Skin epidermis (tissue), 12 donors: ENCODE data around the gene RUNX1.

ENCODE experiments used
- H3K27ac ChIP-seq, 21 experiments: fragments of 200-600 bp; sonication (generic) in 11 of 21; one replicate each; pipeline ENCODE4 v1.5.0; 2020; ENCODE audit warnings: mild to moderate bottlenecking in 3 of 21, inconsistent platforms in 2 of 21, moderate library complexity in 2 of 21
- H3K4me3 ChIP-seq, 7 experiments: fragments of 200-600 bp; sonication (generic) in 2 of 7; one replicate each; pipeline ENCODE4 v1.5.0; 2020; ENCODE audit warnings: inconsistent platforms in 2 of 7, mild to moderate bottlenecking in 2 of 7, moderate library complexity in 1 of 7

The RUNX1 gene

GRCh38 chr21:34835526-34835925 lies 213.6 kb downstream of the RUNX1 start:
- H3K27ac ChIP-seq, result peak overlapping the region in 20 of 21 experiments; percentile 2 to 81 (median 67)
- no peak overlapping the region for H3K4me3 ChIP-seq

- H3K27ac ChIP-seq, result peak overlapping the region in 20 of 21 experiments; percentile 2 to 81 (median 67)
- H3K4me3 ChIP-seq, result no peak overlapping the region
Measured at GRCh38 chr21:34834852-34835501, 214.1 kb downstream of the RUNX1 start.

DNA sequence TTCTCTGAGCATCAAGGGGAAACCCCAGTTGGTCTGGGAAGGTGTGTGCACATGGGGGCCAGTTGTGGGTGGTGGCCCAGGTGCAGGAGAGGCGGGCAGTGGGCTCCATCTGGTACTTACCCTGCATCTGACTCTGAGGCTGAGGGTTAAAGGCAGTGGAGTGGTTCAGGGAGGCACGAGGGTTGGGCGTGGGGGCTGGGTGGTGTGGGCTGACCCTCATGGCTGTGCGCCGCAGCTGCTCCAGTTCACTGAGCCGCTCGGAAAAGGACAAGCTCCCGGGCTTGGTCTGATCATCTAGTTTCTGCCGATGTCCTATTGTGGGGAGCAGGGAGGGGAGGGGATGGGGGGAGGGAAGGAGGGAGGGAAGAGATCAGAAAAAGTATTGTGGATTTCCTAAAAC lies 214.8 kb downstream of the RUNX1 start:
- Histone ChIP-seq H3K4me3 (no peak overlapping the region), H3K27ac (peak overlapping the region in 12 of 21 experiments; percentile 36 to 81 (median 71))

- no peak overlapping the region for H3K4me3 ChIP-seq
- H3K27ac ChIP-seq, result no peak overlapping the region
Measured at GRCh38 chr21:34833465-34833864, 215.6 kb downstream of the RUNX1 start.

- Histone ChIP-seq H3K27ac (no peak overlapping the region), H3K4me3 (no peak overlapping the region)
Measured at GRCh38 chr21:34830386-34831170, 218.5 kb downstream of the RUNX1 start.

DNA sequence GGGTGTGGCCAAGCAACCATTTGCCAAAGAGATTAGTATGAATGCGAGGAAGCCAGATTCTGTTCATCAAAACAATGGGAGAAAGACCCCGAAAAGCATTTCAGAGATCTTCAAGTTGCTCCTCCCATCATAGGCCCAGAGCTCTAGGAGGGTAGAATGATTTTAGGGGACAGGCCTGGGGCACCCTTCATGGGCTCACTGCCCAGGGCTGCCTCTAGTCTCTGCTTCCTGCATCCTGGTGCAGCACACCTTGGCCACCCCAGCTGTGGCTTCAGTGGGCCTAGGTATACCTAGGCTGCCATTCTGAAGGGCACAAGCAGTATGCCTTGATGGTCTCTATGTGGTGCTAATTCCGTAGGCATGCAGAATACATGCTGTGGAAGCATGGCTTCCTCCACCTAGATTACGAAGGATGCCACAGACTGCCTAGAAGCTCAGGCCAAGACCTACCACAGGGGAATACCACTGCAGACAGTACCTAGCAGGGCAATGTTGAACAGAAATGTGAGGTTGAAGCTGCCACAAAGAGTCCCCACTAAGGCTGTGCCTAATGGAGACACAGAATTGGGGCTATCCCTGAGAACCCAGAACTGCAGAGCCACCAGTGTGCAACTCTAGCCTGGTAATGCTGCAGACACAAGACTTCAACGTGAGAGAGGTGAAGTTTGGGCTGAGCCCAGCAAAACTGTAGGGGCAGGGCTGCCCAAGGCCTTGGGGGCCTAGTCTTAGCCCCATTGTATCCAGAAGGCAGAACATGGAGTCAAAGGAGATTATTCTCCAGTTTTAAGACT lies 221.5 kb downstream of the RUNX1 start:
- no peak overlapping the region for H3K4me3 ChIP-seq
- H3K27ac ChIP-seq, result peak overlapping the region in 3 of 21 experiments; percentile 0 to 34 (median 2)

GRCh38 chr21:34826836-34827235 lies 222.3 kb downstream of the RUNX1 start:
- Histone ChIP-seq H3K27ac (peak overlapping the region in 2 of 21 experiments; percentile 2 to 6), H3K4me3 (no peak overlapping the region)

DNA sequence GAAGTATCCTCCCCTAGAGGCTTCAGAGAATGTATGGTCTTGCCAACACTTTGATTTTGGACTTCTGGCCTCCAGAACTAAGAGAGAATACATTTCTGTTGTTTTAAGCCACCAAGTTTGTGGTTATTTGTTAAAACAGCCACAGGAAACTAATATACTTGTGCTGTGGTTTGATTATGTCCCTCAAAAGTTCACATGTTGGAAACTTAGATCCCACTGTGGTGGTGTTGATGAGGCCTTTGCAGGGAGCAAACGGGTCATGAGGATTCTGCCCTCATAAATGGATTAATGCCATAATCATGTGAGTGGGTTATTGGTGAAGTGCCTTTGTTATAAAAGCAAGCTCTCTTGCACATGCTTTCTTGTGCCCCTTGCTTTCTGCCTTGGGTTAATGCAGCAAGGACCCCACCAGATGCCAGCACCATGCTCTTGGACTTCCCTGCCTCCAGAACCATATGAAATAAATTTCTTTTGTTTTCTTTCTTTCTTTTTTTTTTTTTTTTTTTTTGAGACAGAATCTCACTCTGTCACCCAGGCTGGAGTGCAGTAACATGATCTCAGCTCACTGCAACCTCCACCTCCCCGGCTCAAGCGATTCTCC lies 223.1 kb downstream of the RUNX1 start:
- H3K27ac ChIP-seq, result peak overlapping the region in 1 of 21 experiments; percentile 25

DNA sequence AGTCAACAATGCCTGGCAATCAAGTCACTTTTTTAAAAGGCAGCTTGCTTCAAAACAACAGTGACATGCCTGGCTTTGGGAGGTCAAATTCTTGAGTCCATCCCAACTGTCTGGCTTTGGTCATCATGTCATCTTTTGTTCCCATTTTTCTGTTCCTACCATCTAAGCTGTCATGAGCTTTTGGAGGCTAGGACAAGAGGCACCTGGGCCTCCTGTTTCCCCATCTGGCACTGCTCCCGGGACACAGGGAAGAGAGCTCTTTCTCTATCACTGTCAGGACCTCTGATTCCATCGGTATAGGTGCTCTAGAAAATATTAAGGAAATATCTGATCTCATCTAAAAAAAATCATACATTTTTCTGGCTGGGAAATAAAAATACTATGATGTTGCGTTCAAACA lies 224.0 kb downstream of the RUNX1 start:
- peak overlapping the region in 1 of 21 experiments; percentile 28 for H3K27ac ChIP-seq
- H3K4me3 ChIP-seq, result no peak overlapping the region

More for the DNA sequence above, 223.1 kb downstream of the RUNX1 start:
- H3K4me3 ChIP-seq, result no peak overlapping the region

- H3K27ac ChIP-seq, result peak overlapping the region in 2 of 21 experiments; percentile 19 to 28
- no peak overlapping the region for H3K4me3 ChIP-seq
Measured at GRCh38 chr21:34824314-34824713, 224.8 kb downstream of the RUNX1 start.

- no peak overlapping the region for H3K27ac ChIP-seq
- no peak overlapping the region for H3K4me3 ChIP-seq
Measured at GRCh38 chr21:34822942-34823341, 226.2 kb downstream of the RUNX1 start.

DNA sequence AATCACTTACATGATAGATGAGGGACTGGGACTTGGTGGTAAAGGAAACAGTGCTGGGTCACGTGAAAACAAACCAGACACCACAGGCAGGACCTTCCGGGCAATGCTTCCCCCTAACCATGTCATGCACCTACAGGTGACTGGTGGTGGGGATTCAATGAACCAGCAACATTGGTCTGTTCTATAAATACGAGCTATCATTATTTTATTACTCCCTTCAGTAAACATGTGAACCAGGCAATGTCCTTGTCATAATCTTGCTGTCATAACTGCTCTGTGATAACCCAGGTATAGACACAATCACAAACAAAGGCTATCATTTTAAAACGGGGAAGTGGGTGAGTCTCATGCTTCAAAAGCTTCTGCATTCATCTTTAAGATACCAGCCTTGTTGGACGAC lies 226.9 kb downstream of the RUNX1 start:
- Histone ChIP-seq H3K27ac (no peak overlapping the region), H3K4me3 (no peak overlapping the region)

DNA sequence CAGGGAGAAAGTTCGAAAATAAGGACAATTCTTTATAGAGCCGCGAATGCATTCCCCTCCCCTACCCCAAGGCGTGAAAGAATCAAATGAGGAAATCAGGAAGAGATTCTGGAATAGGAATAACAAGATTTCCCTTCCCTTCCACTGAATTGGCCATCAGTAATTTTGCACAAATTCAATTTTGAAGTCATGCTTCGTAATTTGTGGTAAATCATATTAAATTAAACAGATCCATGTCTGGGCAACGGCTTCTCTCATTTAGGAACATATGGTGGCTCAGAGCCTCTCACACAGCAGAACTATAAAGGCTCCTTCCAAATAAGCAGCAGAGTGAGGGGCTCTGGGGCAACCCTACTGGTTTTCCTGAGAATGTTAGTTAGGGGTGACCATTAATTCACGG lies 227.4 kb downstream of the RUNX1 start:
- H3K4me3 ChIP-seq, result no peak overlapping the region
- H3K27ac ChIP-seq, result no peak overlapping the region

- Histone ChIP-seq H3K4me3 (no peak overlapping the region), H3K27ac (peak overlapping the region in 4 of 21 experiments; percentile 5 to 49 (median 34))
Measured at GRCh38 chr21:34820051-34820450, 229.1 kb downstream of the RUNX1 start.

- Histone ChIP-seq H3K4me3 (no peak overlapping the region), H3K27ac (peak overlapping the region in 9 of 21 experiments; percentile 5 to 49 (median 34))
Measured at GRCh38 chr21:34819357-34819999, 229.6 kb downstream of the RUNX1 start.

DNA sequence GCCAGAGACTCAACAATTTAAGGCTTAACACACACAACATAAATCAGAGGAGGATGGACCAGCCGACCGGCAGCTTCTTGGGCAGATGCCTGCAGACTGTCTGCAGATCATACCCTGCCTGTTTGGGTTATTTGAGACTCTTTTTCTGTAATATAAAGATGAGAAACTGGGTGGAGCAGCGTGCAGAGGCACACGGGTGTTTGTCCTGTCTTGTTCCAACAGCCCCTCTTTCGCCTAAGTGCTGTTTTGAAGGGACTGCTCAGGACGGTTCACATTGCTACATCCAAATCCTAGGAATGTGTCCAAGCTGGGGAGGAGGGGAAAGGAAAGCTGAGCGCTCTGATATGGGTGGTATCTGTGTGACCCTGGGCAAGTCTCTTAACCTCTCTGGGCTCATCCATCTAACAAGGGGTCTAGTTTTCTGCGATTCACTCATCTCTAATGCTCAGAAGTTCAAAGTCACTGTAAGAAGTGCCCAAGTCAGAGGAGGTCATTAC lies 230.4 kb downstream of the RUNX1 start:
- Histone ChIP-seq H3K4me3 (no peak overlapping the region), H3K27ac (peak overlapping the region in 9 of 21 experiments; percentile 5 to 49 (median 31))

GRCh38 chr21:34817821-34818661 lies 231.1 kb downstream of the RUNX1 start:
- H3K4me3 ChIP-seq, result no peak overlapping the region
- H3K27ac ChIP-seq, result peak overlapping the region in 7 of 21 experiments; percentile 3 to 34 (median 28)
